ENCODE data around the gene UPK1A.

The UPK1A gene

DNA sequence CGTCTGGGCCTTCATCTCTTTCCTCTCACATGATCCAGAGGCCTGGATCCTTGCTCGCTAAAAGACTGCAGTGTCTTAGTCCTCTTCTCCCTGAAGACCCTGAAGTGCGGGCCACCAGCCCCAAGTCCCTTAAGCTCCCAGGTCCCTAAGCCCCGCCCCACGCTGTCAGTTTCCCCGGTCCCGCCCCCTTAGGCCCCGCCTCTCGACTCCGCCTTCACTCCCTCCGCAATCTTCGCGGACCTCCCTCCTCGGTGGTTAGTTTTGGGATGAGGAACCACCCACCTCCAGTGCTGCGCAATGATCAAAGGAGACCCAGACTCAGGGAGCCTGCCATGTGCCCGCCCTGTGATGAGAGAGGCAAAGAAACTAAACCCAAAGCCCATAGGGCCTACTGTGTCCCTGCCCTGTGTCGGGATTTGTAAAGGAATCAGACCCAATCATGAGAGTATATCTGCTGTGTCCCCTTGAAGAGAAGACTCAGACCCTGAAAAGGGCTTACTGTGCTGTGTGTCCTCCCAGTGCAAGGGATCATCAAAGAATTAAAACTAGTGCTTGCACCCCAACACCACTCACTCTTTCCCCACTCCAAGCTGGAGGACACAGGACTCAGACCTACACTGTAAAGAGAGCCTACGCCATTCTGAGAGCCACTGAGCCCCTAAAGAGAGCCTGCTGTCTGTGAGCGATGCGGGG is 21.2 kb upstream of the UPK1A start:
- TF ChIP-seq, protein P1, sequence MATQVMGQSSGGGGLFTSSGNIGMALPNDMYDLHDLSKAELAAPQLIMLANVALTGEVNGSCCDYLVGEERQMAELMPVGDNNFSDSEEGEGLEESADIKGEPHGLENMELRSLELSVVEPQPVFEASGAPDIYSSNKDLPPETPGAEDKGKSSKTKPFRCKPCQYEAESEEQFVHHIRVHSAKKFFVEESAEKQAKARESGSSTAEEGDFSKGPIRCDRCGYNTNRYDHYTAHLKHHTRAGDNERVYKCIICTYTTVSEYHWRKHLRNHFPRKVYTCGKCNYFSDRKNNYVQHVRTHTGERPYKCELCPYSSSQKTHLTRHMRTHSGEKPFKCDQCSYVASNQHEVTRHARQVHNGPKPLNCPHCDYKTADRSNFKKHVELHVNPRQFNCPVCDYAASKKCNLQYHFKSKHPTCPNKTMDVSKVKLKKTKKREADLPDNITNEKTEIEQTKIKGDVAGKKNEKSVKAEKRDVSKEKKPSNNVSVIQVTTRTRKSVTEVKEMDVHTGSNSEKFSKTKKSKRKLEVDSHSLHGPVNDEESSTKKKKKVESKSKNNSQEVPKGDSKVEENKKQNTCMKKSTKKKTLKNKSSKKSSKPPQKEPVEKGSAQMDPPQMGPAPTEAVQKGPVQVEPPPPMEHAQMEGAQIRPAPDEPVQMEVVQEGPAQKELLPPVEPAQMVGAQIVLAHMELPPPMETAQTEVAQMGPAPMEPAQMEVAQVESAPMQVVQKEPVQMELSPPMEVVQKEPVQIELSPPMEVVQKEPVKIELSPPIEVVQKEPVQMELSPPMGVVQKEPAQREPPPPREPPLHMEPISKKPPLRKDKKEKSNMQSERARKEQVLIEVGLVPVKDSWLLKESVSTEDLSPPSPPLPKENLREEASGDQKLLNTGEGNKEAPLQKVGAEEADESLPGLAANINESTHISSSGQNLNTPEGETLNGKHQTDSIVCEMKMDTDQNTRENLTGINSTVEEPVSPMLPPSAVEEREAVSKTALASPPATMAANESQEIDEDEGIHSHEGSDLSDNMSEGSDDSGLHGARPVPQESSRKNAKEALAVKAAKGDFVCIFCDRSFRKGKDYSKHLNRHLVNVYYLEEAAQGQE (IDR thresholded peaks at IDR 0.05; ENCODE audit: insufficient read depth in 1 of 2, low read depth in 2 of 2, low read length in 2 of 2) = no peak
- no peak for TF ChIP-seq TAF1 (IDR thresholded peaks at IDR 0.05; ENCODE audit: borderline replicate concordance, insufficient read depth, low read length)
- no peak for TF ChIP-seq FOXP2 (optimal IDR thresholded peaks at IDR 0.05; ENCODE audit: borderline replicate concordance, extremely low read depth, extremely low read length, insufficient read depth)
- TF ChIP-seq POLR2AphosphoS5 (IDR thresholded peaks at IDR 0.05; ENCODE audit: low read depth, low read length) = no peak; the same call in 1 of the 2 replicates
- no peak for TF ChIP-seq SIN3A (IDR thresholded peaks at IDR 0.05; ENCODE audit: borderline replicate concordance, insufficient read depth, low read length)

DNA sequence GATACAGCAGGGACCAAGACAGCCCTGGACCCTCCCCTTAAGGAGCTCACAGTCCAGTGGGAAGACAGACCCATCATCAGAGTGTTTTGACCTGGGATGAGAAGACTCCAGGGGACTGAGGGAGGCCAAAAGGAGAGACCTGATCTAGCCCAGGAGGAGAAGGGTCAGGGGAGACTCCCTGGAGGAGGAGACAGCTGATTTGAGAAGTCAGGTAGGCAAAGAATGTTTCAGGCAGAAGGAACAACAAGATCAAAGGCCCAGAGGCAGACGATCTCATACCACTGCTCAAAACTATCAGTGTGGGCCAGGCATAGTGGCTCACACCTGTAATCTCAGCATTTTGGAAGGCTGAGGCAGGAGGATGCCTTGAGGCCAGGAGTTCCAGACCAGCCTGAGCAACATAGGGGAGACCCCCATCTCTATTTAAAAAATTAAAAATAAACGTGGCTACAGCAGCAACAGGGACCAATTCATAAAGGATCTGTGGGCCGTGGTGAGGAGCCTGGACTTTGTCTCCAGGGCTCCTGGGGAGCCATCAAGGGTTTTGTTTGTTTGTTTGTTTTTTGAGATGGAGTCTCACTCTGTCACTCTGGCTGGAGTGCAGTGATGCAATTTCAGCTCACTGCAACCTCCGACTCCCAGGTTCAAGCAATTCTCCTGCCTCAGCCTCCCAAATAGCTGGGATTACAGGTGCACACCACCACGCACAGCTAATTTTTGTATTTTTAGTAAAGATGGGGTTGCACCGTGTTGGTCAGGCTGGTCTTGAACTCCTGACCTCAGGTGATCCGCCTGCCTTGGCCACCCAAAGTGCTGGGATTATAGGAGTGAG is 20.4 kb upstream of the UPK1A start:
- TF ChIP-seq, protein P1 (IDR thresholded peaks at IDR 0.05; ENCODE audit: insufficient read depth in 1 of 2, low read depth in 2 of 2, low read length in 2 of 2) = no peak
- TF ChIP-seq FOXP2 (optimal IDR thresholded peaks at IDR 0.05; ENCODE audit: borderline replicate concordance, extremely low read depth, extremely low read length, insufficient read depth) (no peak), SIN3A (IDR thresholded peaks at IDR 0.05; ENCODE audit: borderline replicate concordance, insufficient read depth, low read length) (no peak), TAF1 (IDR thresholded peaks at IDR 0.05; ENCODE audit: borderline replicate concordance, insufficient read depth, low read length) (no peak), POLR2AphosphoS5 (IDR thresholded peaks at IDR 0.05; ENCODE audit: low read depth, low read length) (no peak)

DNA sequence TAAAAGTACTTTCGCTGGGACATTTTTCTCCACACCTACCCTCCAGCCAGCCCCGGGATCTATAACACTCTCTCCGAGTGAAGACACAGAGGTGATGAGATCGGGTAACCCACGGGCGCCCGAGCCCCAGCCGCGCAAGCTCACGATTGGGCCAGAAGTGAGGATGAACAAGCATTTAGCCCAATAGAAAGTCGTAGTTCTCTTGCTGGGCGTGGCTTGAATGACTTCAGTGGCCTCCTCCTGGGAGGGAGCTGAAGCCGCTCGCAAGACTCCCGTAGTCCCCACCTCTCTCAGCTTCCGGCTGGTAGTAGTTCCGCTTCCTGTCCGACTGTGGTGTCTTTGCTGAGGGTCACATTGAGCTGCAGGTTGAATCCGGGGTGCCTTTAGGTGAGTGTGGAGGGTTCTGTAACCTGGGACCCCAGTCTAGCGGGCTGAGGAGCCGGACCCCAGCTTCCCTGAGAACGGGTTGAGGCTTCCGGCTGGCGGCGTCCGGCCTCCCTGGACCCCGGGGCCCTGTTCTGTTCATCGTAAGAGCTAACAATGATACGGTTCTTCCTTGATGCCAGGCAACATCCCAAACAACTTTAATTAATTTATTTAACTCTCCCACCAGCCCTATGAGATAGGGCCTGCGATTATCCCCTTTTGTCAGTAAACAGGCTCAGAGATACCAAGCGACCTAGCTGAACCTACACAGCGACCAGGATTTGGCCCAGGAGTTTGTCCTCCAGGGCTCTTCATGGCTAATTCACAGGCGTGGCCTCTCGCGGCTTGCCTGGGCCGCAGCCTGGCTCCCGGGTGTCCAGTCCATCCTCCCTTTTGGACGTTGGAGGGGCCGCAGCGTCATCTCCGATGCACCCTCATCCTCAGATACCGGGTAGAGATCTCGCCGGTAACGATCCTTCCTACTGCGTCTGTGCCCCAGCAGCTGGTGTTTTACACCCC is 18.0 kb upstream of the UPK1A start, which contains the start of gene COX6B1:
Gene COX6B1, plus strand, starts transcription at position 307 of the 945 bp plus-strand sequence. CDS start 2,921 bp downstream, outside the sequence.
- TF ChIP-seq, protein P1 (IDR thresholded peaks at IDR 0.05; ENCODE audit: insufficient read depth in 1 of 2, low read depth in 2 of 2, low read length in 2 of 2) = peak in 1 of 2 experiments; percentile 32; a peak in 1 of 4 replicates
- TF ChIP-seq SIN3A (IDR thresholded peaks at IDR 0.05; ENCODE audit: borderline replicate concordance, insufficient read depth, low read length) (0 out of 2 replicates have a peak, but pooled peaks have one; percentile 29), TAF1 (IDR thresholded peaks at IDR 0.05; ENCODE audit: borderline replicate concordance, insufficient read depth, low read length) (peak; percentile 92), POLR2AphosphoS5 (IDR thresholded peaks at IDR 0.05; ENCODE audit: low read depth, low read length) (peak; percentile 99), FOXP2 (optimal IDR thresholded peaks at IDR 0.05; ENCODE audit: borderline replicate concordance, extremely low read depth, extremely low read length, insufficient read depth) (no peak)

DNA sequence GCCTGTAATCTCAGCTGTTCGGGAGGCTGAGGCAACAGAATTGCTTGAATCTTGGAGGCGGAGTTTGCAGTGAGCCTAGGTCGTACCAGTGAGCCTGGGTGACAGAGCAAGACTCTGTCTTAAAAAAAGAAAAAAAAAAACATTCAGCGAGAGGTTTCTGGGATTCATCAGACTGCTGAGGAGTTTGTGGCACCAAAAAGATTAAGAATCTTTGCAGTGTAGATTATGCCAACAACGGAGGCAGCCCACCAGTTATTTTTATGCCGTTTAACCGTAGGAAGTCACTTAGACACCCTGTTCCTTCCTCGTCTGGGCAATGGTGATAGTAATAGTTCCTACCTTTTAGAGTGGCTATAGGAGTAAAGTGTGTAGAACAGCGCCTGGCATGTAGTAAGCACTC is 15.7 kb upstream of the UPK1A start:
- TF ChIP-seq, protein P1 (IDR thresholded peaks at IDR 0.05; ENCODE audit: insufficient read depth in 1 of 2, low read depth in 2 of 2, low read length in 2 of 2) = no peak
- TF ChIP-seq FOXP2 (optimal IDR thresholded peaks at IDR 0.05; ENCODE audit: borderline replicate concordance, extremely low read depth, extremely low read length, insufficient read depth) (no peak), SIN3A (IDR thresholded peaks at IDR 0.05; ENCODE audit: borderline replicate concordance, insufficient read depth, low read length) (no peak), TAF1 (IDR thresholded peaks at IDR 0.05; ENCODE audit: borderline replicate concordance, insufficient read depth, low read length) (no peak), POLR2AphosphoS5 (IDR thresholded peaks at IDR 0.05; ENCODE audit: low read depth, low read length) (no peak)

Data from PFSK-1 (cell line).